Astrocyte (in vitro differentiated cells and primary cell): ENCODE measurements around the gene CHST11.

Experiments used
- EZH2 ChIP-seq: IDR thresholded peaks from 2 replicates; pipeline ENCODE4 v1.6.1; 2012; ENCODE audit warnings: mild to moderate bottlenecking, low read length, inconsistent platforms; ENCODE audit not compliant: insufficient read depth
- TF ChIP-seq, protein P1 (sequence below): IDR thresholded peaks from 2 replicates; pipeline ENCODE4 v1.5.1; 2011; ENCODE audit warnings: low read depth, mild to moderate bottlenecking, inconsistent platforms, low read length, moderate library complexity; ENCODE audit not compliant: insufficient read depth

DNA sequence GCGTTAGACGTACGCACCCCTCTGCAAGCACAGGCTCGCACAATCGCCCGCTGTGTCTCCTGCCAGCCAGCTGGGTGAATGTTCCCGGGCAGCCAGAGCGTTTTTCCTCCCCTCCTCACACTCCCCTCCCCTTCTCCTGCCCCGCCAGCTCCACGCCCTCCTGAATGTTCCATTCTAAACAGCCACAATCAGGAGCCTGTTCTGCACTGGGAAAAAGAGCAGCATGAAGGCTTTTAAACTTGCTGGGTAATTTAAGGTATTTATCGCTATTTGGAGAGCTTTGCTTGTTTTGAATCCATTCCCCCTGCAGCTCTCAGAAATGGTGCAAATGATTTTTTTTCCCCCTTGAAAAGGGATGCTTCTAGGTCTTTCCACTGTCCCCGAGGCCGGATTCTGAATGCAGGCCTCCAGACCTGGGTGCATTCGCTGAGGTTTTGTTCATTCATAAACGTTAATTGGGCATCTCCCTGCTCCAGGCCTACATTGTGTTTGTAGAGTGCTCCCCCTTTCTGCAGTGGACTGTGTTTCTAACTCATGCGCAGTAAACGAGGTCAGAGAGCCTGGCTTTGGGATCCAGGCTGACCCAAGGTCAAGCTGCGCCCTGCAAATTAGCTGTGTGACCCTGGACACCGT, 212.5 kb downstream of the CHST11 start:
- TF ChIP-seq, protein P1, sequence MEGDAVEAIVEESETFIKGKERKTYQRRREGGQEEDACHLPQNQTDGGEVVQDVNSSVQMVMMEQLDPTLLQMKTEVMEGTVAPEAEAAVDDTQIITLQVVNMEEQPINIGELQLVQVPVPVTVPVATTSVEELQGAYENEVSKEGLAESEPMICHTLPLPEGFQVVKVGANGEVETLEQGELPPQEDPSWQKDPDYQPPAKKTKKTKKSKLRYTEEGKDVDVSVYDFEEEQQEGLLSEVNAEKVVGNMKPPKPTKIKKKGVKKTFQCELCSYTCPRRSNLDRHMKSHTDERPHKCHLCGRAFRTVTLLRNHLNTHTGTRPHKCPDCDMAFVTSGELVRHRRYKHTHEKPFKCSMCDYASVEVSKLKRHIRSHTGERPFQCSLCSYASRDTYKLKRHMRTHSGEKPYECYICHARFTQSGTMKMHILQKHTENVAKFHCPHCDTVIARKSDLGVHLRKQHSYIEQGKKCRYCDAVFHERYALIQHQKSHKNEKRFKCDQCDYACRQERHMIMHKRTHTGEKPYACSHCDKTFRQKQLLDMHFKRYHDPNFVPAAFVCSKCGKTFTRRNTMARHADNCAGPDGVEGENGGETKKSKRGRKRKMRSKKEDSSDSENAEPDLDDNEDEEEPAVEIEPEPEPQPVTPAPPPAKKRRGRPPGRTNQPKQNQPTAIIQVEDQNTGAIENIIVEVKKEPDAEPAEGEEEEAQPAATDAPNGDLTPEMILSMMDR, result no peak
- no peak for TF ChIP-seq EZH2
